ENCODE results near the gene OGA.
A peak's percentile ranks its signal among the peaks of the same experiment; 100 is the strongest.

OGA gene

GRCh38 chr10:101785801-101786200 is 32.4 kb downstream of the OGA start:
- H3K4me3 Mint-ChIP-seq: no peak overlapping the region
- H3K36me3 Mint-ChIP-seq (ENCODE audit: low read depth): peaks cover 34% of the 10 kb centered on the region
- peaks cover 37% of the 10 kb centered on the region for H3K4me1 Mint-ChIP-seq
- H3K9me3 Mint-ChIP-seq: no peaks in the 10 kb centered on the region
- no peak for DNase-seq
- peak overlapping the region; percentile 50 for H3K27ac Mint-ChIP-seq
- H3K27me3 Mint-ChIP-seq (ENCODE audit: low read depth, poor library complexity): no peaks in the 10 kb centered on the region
- TF ChIP-seq CTCF (IDR thresholded peaks at IDR 0.05): no peak

- Mint-ChIP-seq H3K9me3 (no peaks in the 10 kb centered on the region), H3K27me3 (ENCODE audit: low read depth, poor library complexity) (no peaks in the 10 kb centered on the region), H3K27ac (peak overlapping the region; percentile 94), H3K4me1 (peaks cover 44% of the 10 kb centered on the region), H3K36me3 (ENCODE audit: low read depth) (peaks cover 30% of the 10 kb centered on the region), H3K4me3 (peak overlapping the region; percentile 100)
- DNase-seq: no peak
- TF ChIP-seq CTCF (IDR thresholded peaks at IDR 0.05): no peak
Measured at GRCh38 chr10:101784558-101784957, 33.7 kb downstream of the OGA start.

- Mint-ChIP-seq H3K4me1 (peaks cover 49% of the 10 kb centered on the region), H3K27me3 (ENCODE audit: low read depth, poor library complexity) (peaks cover 7% of the 10 kb centered on the region), H3K36me3 (ENCODE audit: low read depth) (peaks cover 22% of the 10 kb centered on the region), H3K4me3 (peak overlapping the region; percentile 100), H3K27ac (peak overlapping the region; percentile 94), H3K9me3 (no peaks in the 10 kb centered on the region)
- no peak for TF ChIP-seq CTCF (IDR thresholded peaks at IDR 0.05)
- no peak for DNase-seq
Measured at GRCh38 chr10:101783736-101784118, 34.5 kb downstream of the OGA start.

GRCh38 chr10:101782811-101783735 is 35.2 kb downstream of the OGA start, which contains the start of gene NPM3:
Gene NPM3, minus strand, starts transcription at chr10:101783446. Its CDS starts 56 bp downstream, at chr10:101783390.
- TF ChIP-seq CTCF (IDR thresholded peaks at IDR 0.05): no peak
- Mint-ChIP-seq H3K4me1 (peaks cover 53% of the 10 kb centered on the region), H3K9me3 (no peaks in the 10 kb centered on the region), H3K27me3 (ENCODE audit: low read depth, poor library complexity) (peaks cover 14% of the 10 kb centered on the region), H3K36me3 (ENCODE audit: low read depth) (peaks cover 22% of the 10 kb centered on the region), H3K4me3 (peak within 1 kb of the TSS; percentile 100), H3K27ac (peak within 1 kb of the TSS; percentile 96)
- DNase-seq: peak; percentile 90

- TF ChIP-seq CTCF (IDR thresholded peaks at IDR 0.05): no peak
- Mint-ChIP-seq H3K9me3 (no peaks in the 10 kb centered on the region), H3K27me3 (ENCODE audit: low read depth, poor library complexity) (peaks cover 22% of the 10 kb centered on the region), H3K27ac (no peak overlapping the region), H3K4me3 (peak overlapping the region; percentile 100), H3K36me3 (ENCODE audit: low read depth) (peaks cover 15% of the 10 kb centered on the region), H3K4me1 (peaks cover 61% of the 10 kb centered on the region)
- DNase-seq: no peak
Measured at GRCh38 chr10:101781984-101782810, 36.0 kb downstream of the OGA start.

Data from nephron progenitor cell (in vitro differentiated cells).